ENCODE measurements around the gene EEF1AKMT3. TPM values are rescaled to one million over a fixed set of nuclear protein-coding genes. Genes with fewer than 3 reads are reported as not detected.
A peak's percentile ranks its signal among the peaks of the same experiment; 100 is the strongest.

EEF1AKMT3 gene
- polyA plus RNA-seq, 1 donor from 2014 or later: 1.5 TPM

GRCh38 chr12:57740656-57741412, 31.6 kb upstream of the EEF1AKMT3 start:
- H3K27ac Mint-ChIP-seq: peak overlapping the region; percentile 80 to 94 (median 81)
- H3K36me3 Mint-ChIP-seq: no peaks in the 10 kb centered on the region
- peaks cover 14 to 41% (median 35%) of the 10 kb centered on the region in 3 donors for H3K4me1 Mint-ChIP-seq
- no peaks in the 10 kb centered on the region for H3K9me3 Mint-ChIP-seq
- H3K4me3 Mint-ChIP-seq: peak overlapping the region; percentile 82 to 97 (median 92)
- peaks cover 2% of the 10 kb centered on the region for H3K27me3 Mint-ChIP-seq

GRCh38 chr12:57741413-57741789, 31.0 kb upstream of the EEF1AKMT3 start:
- H3K36me3 Mint-ChIP-seq: no peaks in the 10 kb centered on the region
- H3K4me3 Mint-ChIP-seq: peak overlapping the region; percentile 82 to 97 (median 92)
- peaks cover 20 to 46% (median 40%) of the 10 kb centered on the region in 3 donors for H3K4me1 Mint-ChIP-seq
- peak overlapping the region; percentile 81 to 94 (median 93) for H3K27ac Mint-ChIP-seq
- H3K27me3 Mint-ChIP-seq: peaks cover 2% of the 10 kb centered on the region
- H3K9me3 Mint-ChIP-seq: no peaks in the 10 kb centered on the region

GRCh38 chr12:57741844-57742738, 30.3 kb upstream of the EEF1AKMT3 start:
- H3K27me3 Mint-ChIP-seq: peaks cover 2% of the 10 kb centered on the region
- H3K9me3 Mint-ChIP-seq: no peaks in the 10 kb centered on the region
- H3K4me1 Mint-ChIP-seq: peaks cover 21 to 43% (median 40%) of the 10 kb centered on the region in 3 donors
- no peaks in the 10 kb centered on the region for H3K36me3 Mint-ChIP-seq
- H3K27ac Mint-ChIP-seq: peak overlapping the region; percentile 81 to 93 (median 91)
- H3K4me3 Mint-ChIP-seq: peak overlapping the region; percentile 82 to 97 (median 92)

- H3K27me3 Mint-ChIP-seq: peaks cover 2% of the 10 kb centered on the region
- peak overlapping the region; percentile 62 to 97 (median 97) for H3K27ac Mint-ChIP-seq
- H3K4me1 Mint-ChIP-seq: peaks cover 21 to 43% (median 40%) of the 10 kb centered on the region in 3 donors
- H3K4me3 Mint-ChIP-seq: peak overlapping the region; percentile 3 to 96 (median 86)
- no peaks in the 10 kb centered on the region for H3K36me3 Mint-ChIP-seq
- no peaks in the 10 kb centered on the region for H3K9me3 Mint-ChIP-seq
These were observed 28.6 kb upstream of the EEF1AKMT3 start for GRCh38 chr12:57743769-57744168.

- Mint-ChIP-seq H3K27ac (peak overlapping the region; percentile 62 to 97 (median 97)), H3K27me3 (peaks cover 2% of the 10 kb centered on the region), H3K4me1 (peaks cover 21 to 39% (median 39%) of the 10 kb centered on the region in 3 donors), H3K9me3 (no peaks in the 10 kb centered on the region), H3K4me3 (peak overlapping the region; percentile 78 to 97 (median 95)), H3K36me3 (no peaks in the 10 kb centered on the region)
These were observed 28.1 kb upstream of the EEF1AKMT3 start for GRCh38 chr12:57744194-57744776.

GRCh38 chr12:57744777-57745484, 27.5 kb upstream of the EEF1AKMT3 start, which contains the start of gene TSPAN31:
Gene TSPAN31, plus strand, starts transcription at chr12:57745039. Its CDS starts 116 bp downstream, at chr12:57745155.
- peaks cover 21 to 37% (median 34%) of the 10 kb centered on the region in 3 donors for H3K4me1 Mint-ChIP-seq

GRCh38 chr12:57745485-57745881, 26.9 kb upstream of the EEF1AKMT3 start:
- peaks cover 21 to 36% (median 35%) of the 10 kb centered on the region in 3 donors for H3K4me1 Mint-ChIP-seq

More at GRCh38 chr12:57744777-57745484, 27.5 kb upstream of the EEF1AKMT3 start, which contains the start of gene TSPAN31:
- no peaks in the 10 kb centered on the region for H3K36me3 Mint-ChIP-seq
- H3K27ac Mint-ChIP-seq: peak within 1 kb of the TSS; percentile 62 to 97 (median 97)
- H3K27me3 Mint-ChIP-seq: peaks cover 2% of the 10 kb centered on the region
- no peaks in the 10 kb centered on the region for H3K9me3 Mint-ChIP-seq
- H3K4me3 Mint-ChIP-seq: peak within 1 kb of the TSS; percentile 78 to 97 (median 95)

GRCh38 chr12:57746025-57746424, 26.4 kb upstream of the EEF1AKMT3 start:
- no peaks in the 10 kb centered on the region for H3K9me3 Mint-ChIP-seq
- peaks cover under 1% of the 10 kb centered on the region for H3K27me3 Mint-ChIP-seq
- no peaks in the 10 kb centered on the region for H3K36me3 Mint-ChIP-seq
- peak overlapping the region; percentile 62 to 97 (median 88) for H3K27ac Mint-ChIP-seq
- peaks cover 16 to 35% (median 33%) of the 10 kb centered on the region in 3 donors for H3K4me1 Mint-ChIP-seq
- peak overlapping the region; percentile 78 to 97 (median 95) for H3K4me3 Mint-ChIP-seq

More at GRCh38 chr12:57745485-57745881, 26.9 kb upstream of the EEF1AKMT3 start:
- Mint-ChIP-seq H3K36me3 (no peaks in the 10 kb centered on the region), H3K4me3 (peak overlapping the region; percentile 78 to 97 (median 95)), H3K27ac (peak overlapping the region; percentile 62 to 97 (median 97)), H3K27me3 (peaks cover 2% of the 10 kb centered on the region), H3K9me3 (no peaks in the 10 kb centered on the region)

- Mint-ChIP-seq H3K27me3 (no peaks in the 10 kb centered on the region), H3K4me1 (peaks cover 25 to 47% (median 42%) of the 10 kb centered on the region in 3 donors), H3K4me3 (peak overlapping the region in 1 of 4 donors; percentile 5), H3K36me3 (no peaks in the 10 kb centered on the region), H3K9me3 (no peaks in the 10 kb centered on the region), H3K27ac (no peak overlapping the region)
These were observed 23.4 kb upstream of the EEF1AKMT3 start for GRCh38 chr12:57749061-57749460.

- no peaks in the 10 kb centered on the region for H3K36me3 Mint-ChIP-seq
- H3K4me1 Mint-ChIP-seq: peaks cover 19 to 42% (median 39%) of the 10 kb centered on the region in 3 donors
- peak overlapping the region in 2 of 3 donors; percentile 85 to 98 for H3K27ac Mint-ChIP-seq
- no peaks in the 10 kb centered on the region for H3K27me3 Mint-ChIP-seq
- peak overlapping the region; percentile 77 to 95 (median 90) for H3K4me3 Mint-ChIP-seq
- no peaks in the 10 kb centered on the region for H3K9me3 Mint-ChIP-seq
These were observed 21.6 kb upstream of the EEF1AKMT3 start for GRCh38 chr12:57750561-57751431.

GRCh38 chr12:57751432-57751787, 21.0 kb upstream of the EEF1AKMT3 start:
- Mint-ChIP-seq H3K27ac (peak overlapping the region; percentile 85 to 98 (median 96)), H3K4me1 (peaks cover 18 to 40% (median 38%) of the 10 kb centered on the region in 3 donors), H3K4me3 (peak overlapping the region; percentile 77 to 95 (median 90)), H3K9me3 (no peaks in the 10 kb centered on the region), H3K36me3 (peaks cover 1% of the 10 kb centered on the region), H3K27me3 (no peaks in the 10 kb centered on the region)

- Mint-ChIP-seq H3K27ac (peak within 1 kb of the TSS; percentile 85 to 98 (median 96)), H3K4me1 (peaks cover 22 to 44% (median 43%) of the 10 kb centered on the region in 3 donors), H3K27me3 (no peaks in the 10 kb centered on the region), H3K36me3 (peaks cover 1% of the 10 kb centered on the region), H3K9me3 (no peaks in the 10 kb centered on the region), H3K4me3 (peak within 1 kb of the TSS; percentile 77 to 95 (median 90))
These were observed 20.4 kb upstream of the EEF1AKMT3 start, which contains the start of gene CDK4 for GRCh38 chr12:57751788-57752667. Gene CDK4, minus strand, starts transcription at chr12:57752310. Its CDS starts 593 bp downstream, at chr12:57751717.

Measured in IgD-negative memory B cell (primary cell).